ENCODE measurements around the gene INPP5A. TPM values are rescaled to one million over a fixed set of nuclear protein-coding genes. Genes with fewer than 3 reads are reported as not detected.
A peak's percentile ranks its signal among the peaks of the same experiment; 100 is the strongest.

Gene INPP5A
- total and polyA plus RNA-seq, 10 donors: 11.1 to 41.3 (median 30.8) TPM

- no peak for TF ChIP-seq POLR2A (IDR thresholded peaks at IDR 0.05)
- no peak for TF ChIP-seq POLR2AphosphoS5 (IDR thresholded peaks at IDR 0.05)
- TF ChIP-seq CTCF (IDR thresholded peaks at IDR 0.05 in 8 of 11, conservative IDR thresholded peaks at IDR 0.05 in 3 of 11): no peak
- H3K27ac ChIP-seq: peak overlapping the region in 2 of 8 donors; percentile 78 to 79
- no peaks in the 10 kb centered on the region for H3K27me3 ChIP-seq (replicated peaks in 1 of 7)
- DNase-seq: peak; percentile 67
- peaks cover 0 to 36% (median 20%) of the 10 kb centered on the region in 6 donors for H3K4me1 ChIP-seq
- peaks cover 0 to 98% (median 35%) of the 10 kb centered on the region in 6 donors for H3K36me3 ChIP-seq
- 90 to 97% (median 96%) methylated on average over 10 to 13 of the region's 13 CpGs for WGBS, 5 donors
- intact Hi-C loops (cut with DNase I; ENCODE audit: low total_unique reads): no loop called here
- peaks cover 0 to 30% (median 22%) of the 10 kb centered on the region in 8 donors for H3K9me3 ChIP-seq
- H3K4me3 ChIP-seq: no peak overlapping the region
Measured at GRCh38 chr10:132701846-132702190, 164.2 kb downstream of the INPP5A start.

- Histone ChIP-seq H3K9me3 (peaks cover 0 to 30% (median 23%) of the 10 kb centered on the region in 8 donors), H3K4me1 (peaks cover 0 to 36% (median 20%) of the 10 kb centered on the region in 6 donors), H3K36me3 (peaks cover 0 to 98% (median 30%) of the 10 kb centered on the region in 6 donors), H3K4me3 (no peak overlapping the region), H3K27me3 (replicated peaks in 1 of 7) (no peaks in the 10 kb centered on the region), H3K27ac (no peak overlapping the region)
- 92 to 95% (median 94%) methylated on average over 33 to 37 of the region's 37 CpGs for whole genome bisulfite sequencing, 5 donors
- DNase-seq: peak; percentile 69
- intact Hi-C loops (cut with DNase I; ENCODE audit: low total_unique reads): no loop called here
- TF ChIP-seq POLR2AphosphoS5 (IDR thresholded peaks at IDR 0.05): no peak
- no peak for TF ChIP-seq CTCF (IDR thresholded peaks at IDR 0.05 in 8 of 11, conservative IDR thresholded peaks at IDR 0.05 in 3 of 11)
- TF ChIP-seq POLR2A (IDR thresholded peaks at IDR 0.05): no peak
Measured at GRCh38 chr10:132702601-132703418, 165.2 kb downstream of the INPP5A start.

GRCh38 chr10:132703419-132704007 is 165.9 kb downstream of the INPP5A start:
- Histone ChIP-seq H3K36me3 (peaks cover 0 to 98% (median 30%) of the 10 kb centered on the region in 6 donors), H3K4me3 (no peak overlapping the region)
- peak; percentile 24 for DNase-seq

More at GRCh38 chr10:132703419-132704007, 165.9 kb downstream of the INPP5A start:
- intact Hi-C loops (cut with DNase I; ENCODE audit: low total_unique reads): no loop called here
- H3K27me3 ChIP-seq (replicated peaks in 1 of 7): no peaks in the 10 kb centered on the region
- peaks cover 0 to 34% (median 18%) of the 10 kb centered on the region in 6 donors for H3K4me1 ChIP-seq
- WGBS, 5 donors: 93 to 96% (median 94%) methylated on average over 24 of the region's 24 CpGs
- H3K9me3 ChIP-seq: peaks cover 0 to 30% (median 23%) of the 10 kb centered on the region in 8 donors
- no peak overlapping the region for H3K27ac ChIP-seq
- TF ChIP-seq CTCF (IDR thresholded peaks at IDR 0.05 in 8 of 11, conservative IDR thresholded peaks at IDR 0.05 in 3 of 11) (no peak), POLR2AphosphoS5 (IDR thresholded peaks at IDR 0.05) (no peak), POLR2A (IDR thresholded peaks at IDR 0.05) (no peak)
